ENCODE measurements around the gene RBM20.
"Not testable (repeated sequence)": the region's sequence is repeated elsewhere in the genome, so short reads cannot be mapped to it uniquely, and the experiment has no call there.

Gene RBM20

GRCh38 chr10:110651044-110651958, 7.2 kb downstream of the RBM20 start:
- peaks cover 7% of the 10 kb centered on the region for H3K4me1 ChIP-seq (ENCODE audit: control insufficient read depth, low read depth, low read length)
- H3K9me3 ChIP-seq (ENCODE audit: control insufficient read depth, low read depth, low read length) = no peaks in the 10 kb centered on the region
- H3K4me3 ChIP-seq (ENCODE audit: low read length) = no peak overlapping the region
- H3K27ac ChIP-seq (ENCODE audit: low read length) = no peak overlapping the region
- H3K27me3 ChIP-seq (ENCODE audit: control insufficient read depth, insufficient read depth, low read length) = peaks cover 8% of the 10 kb centered on the region
- H3K9ac ChIP-seq (ENCODE audit: low read length) = no peak overlapping the region
- no peaks in the 10 kb centered on the region for H3K36me3 ChIP-seq (ENCODE audit: control insufficient read depth, low read depth, low read length)

GRCh38 chr10:110652475-110653118, 8.5 kb downstream of the RBM20 start:
- H3K27ac ChIP-seq (ENCODE audit: low read length) = no peak overlapping the region
- no peaks in the 10 kb centered on the region for H3K27me3 ChIP-seq (ENCODE audit: control insufficient read depth, insufficient read depth, low read length)
- no peaks in the 10 kb centered on the region for H3K9me3 ChIP-seq (ENCODE audit: control insufficient read depth, low read depth, low read length)
- no peak overlapping the region for H3K9ac ChIP-seq (ENCODE audit: low read length)
- no peaks in the 10 kb centered on the region for H3K36me3 ChIP-seq (ENCODE audit: control insufficient read depth, low read depth, low read length)
- peaks cover 7% of the 10 kb centered on the region for H3K4me1 ChIP-seq (ENCODE audit: control insufficient read depth, low read depth, low read length)
- H3K4me3 ChIP-seq (ENCODE audit: low read length) = no peak overlapping the region

GRCh38 chr10:110655320-110655719, 11.2 kb downstream of the RBM20 start:
- no peak overlapping the region for H3K27ac ChIP-seq (ENCODE audit: low read length)
- H3K9ac ChIP-seq (ENCODE audit: low read length) = no peak overlapping the region
- H3K9me3 ChIP-seq (ENCODE audit: control insufficient read depth, low read depth, low read length) = no peaks in the 10 kb centered on the region
- H3K4me3 ChIP-seq (ENCODE audit: low read length) = no peak overlapping the region
- H3K4me1 ChIP-seq (ENCODE audit: control insufficient read depth, low read depth, low read length) = no peaks in the 10 kb centered on the region
- H3K36me3 ChIP-seq (ENCODE audit: control insufficient read depth, low read depth, low read length) = no peaks in the 10 kb centered on the region
- no peaks in the 10 kb centered on the region for H3K27me3 ChIP-seq (ENCODE audit: control insufficient read depth, insufficient read depth, low read length)

GRCh38 chr10:110656612-110657011, 12.5 kb downstream of the RBM20 start:
- H3K36me3 ChIP-seq (ENCODE audit: control insufficient read depth, low read depth, low read length) = no peaks in the 10 kb centered on the region
- no peaks in the 10 kb centered on the region for H3K27me3 ChIP-seq (ENCODE audit: control insufficient read depth, insufficient read depth, low read length)
- no peaks in the 10 kb centered on the region for H3K9me3 ChIP-seq (ENCODE audit: control insufficient read depth, low read depth, low read length)
- no peak overlapping the region for H3K9ac ChIP-seq (ENCODE audit: low read length)
- H3K4me1 ChIP-seq (ENCODE audit: control insufficient read depth, low read depth, low read length) = no peaks in the 10 kb centered on the region
- H3K4me3 ChIP-seq (ENCODE audit: low read length) = no peak overlapping the region
- no peak overlapping the region for H3K27ac ChIP-seq (ENCODE audit: low read length)

- Histone ChIP-seq H3K9me3 (ENCODE audit: control insufficient read depth, low read depth, low read length) (no peaks in the 10 kb centered on the region), H3K9ac (ENCODE audit: low read length) (no peak overlapping the region), H3K36me3 (ENCODE audit: control insufficient read depth, low read depth, low read length) (no peaks in the 10 kb centered on the region), H3K27ac (ENCODE audit: low read length) (no peak overlapping the region), H3K27me3 (ENCODE audit: control insufficient read depth, insufficient read depth, low read length) (no peaks in the 10 kb centered on the region), H3K4me1 (ENCODE audit: control insufficient read depth, low read depth, low read length) (no peaks in the 10 kb centered on the region), H3K4me3 (ENCODE audit: low read length) (no peak overlapping the region)
Measured at GRCh38 chr10:110657973-110658691, 14.0 kb downstream of the RBM20 start.

- no peak overlapping the region for H3K9ac ChIP-seq (ENCODE audit: low read length)
- no peak overlapping the region for H3K4me3 ChIP-seq (ENCODE audit: low read length)
- no peaks in the 10 kb centered on the region for H3K27me3 ChIP-seq (ENCODE audit: control insufficient read depth, insufficient read depth, low read length)
- H3K9me3 ChIP-seq (ENCODE audit: control insufficient read depth, low read depth, low read length) = no peaks in the 10 kb centered on the region
- H3K36me3 ChIP-seq (ENCODE audit: control insufficient read depth, low read depth, low read length) = no peaks in the 10 kb centered on the region
- no peak overlapping the region for H3K27ac ChIP-seq (ENCODE audit: low read length)
- H3K4me1 ChIP-seq (ENCODE audit: control insufficient read depth, low read depth, low read length) = no peaks in the 10 kb centered on the region
Measured at GRCh38 chr10:110659558-110659957, 15.4 kb downstream of the RBM20 start.

- H3K4me3 ChIP-seq (ENCODE audit: low read length); H3K4me1 ChIP-seq (ENCODE audit: control insufficient read depth, low read depth, low read length); H3K36me3 ChIP-seq (ENCODE audit: control insufficient read depth, low read depth, low read length); H3K27me3 ChIP-seq (ENCODE audit: control insufficient read depth, insufficient read depth, low read length); H3K27ac ChIP-seq (ENCODE audit: low read length); H3K9me3 ChIP-seq (ENCODE audit: control insufficient read depth, low read depth, low read length); H3K9ac ChIP-seq (ENCODE audit: low read length): not testable (repeated sequence)
Measured at GRCh38 chr10:110660289-110660688, 16.2 kb downstream of the RBM20 start.

- H3K4me1 ChIP-seq (ENCODE audit: control insufficient read depth, low read depth, low read length) = no peaks in the 10 kb centered on the region
- H3K9ac ChIP-seq (ENCODE audit: low read length) = no peak overlapping the region
- no peak overlapping the region for H3K4me3 ChIP-seq (ENCODE audit: low read length)
- H3K27ac ChIP-seq (ENCODE audit: low read length) = no peak overlapping the region
- H3K27me3 ChIP-seq (ENCODE audit: control insufficient read depth, insufficient read depth, low read length) = no peaks in the 10 kb centered on the region
- no peaks in the 10 kb centered on the region for H3K36me3 ChIP-seq (ENCODE audit: control insufficient read depth, low read depth, low read length)
- no peaks in the 10 kb centered on the region for H3K9me3 ChIP-seq (ENCODE audit: control insufficient read depth, low read depth, low read length)
Measured at GRCh38 chr10:110661292-110661691, 17.2 kb downstream of the RBM20 start.

- Histone ChIP-seq H3K4me3 (ENCODE audit: low read length) (no peak overlapping the region), H3K36me3 (ENCODE audit: control insufficient read depth, low read depth, low read length) (no peaks in the 10 kb centered on the region), H3K27ac (ENCODE audit: low read length) (no peak overlapping the region), H3K9me3 (ENCODE audit: control insufficient read depth, low read depth, low read length) (no peaks in the 10 kb centered on the region), H3K27me3 (ENCODE audit: control insufficient read depth, insufficient read depth, low read length) (peaks cover 31% of the 10 kb centered on the region), H3K9ac (ENCODE audit: low read length) (no peak overlapping the region), H3K4me1 (ENCODE audit: control insufficient read depth, low read depth, low read length) (peaks cover 23% of the 10 kb centered on the region)
Measured at GRCh38 chr10:110664483-110665420, 20.6 kb downstream of the RBM20 start.

GRCh38 chr10:110666259-110666658, 22.1 kb downstream of the RBM20 start:
- H3K27ac ChIP-seq (ENCODE audit: low read length); H3K36me3 ChIP-seq (ENCODE audit: control insufficient read depth, low read depth, low read length); H3K4me3 ChIP-seq (ENCODE audit: low read length); H3K9ac ChIP-seq (ENCODE audit: low read length); H3K9me3 ChIP-seq (ENCODE audit: control insufficient read depth, low read depth, low read length): not testable (repeated sequence)
- Histone ChIP-seq H3K27me3 (ENCODE audit: control insufficient read depth, insufficient read depth, low read length) (peaks cover 46% of the 10 kb centered on the region), H3K4me1 (ENCODE audit: control insufficient read depth, low read depth, low read length) (peaks cover 23% of the 10 kb centered on the region)

GRCh38 chr10:110666673-110667072, 22.5 kb downstream of the RBM20 start:
- Histone ChIP-seq H3K4me3 (ENCODE audit: low read length) (no peak overlapping the region), H3K27ac (ENCODE audit: low read length) (no peak overlapping the region)

More at GRCh38 chr10:110666673-110667072, 22.5 kb downstream of the RBM20 start:
- peaks cover 50% of the 10 kb centered on the region for H3K27me3 ChIP-seq (ENCODE audit: control insufficient read depth, insufficient read depth, low read length)
- peaks cover 23% of the 10 kb centered on the region for H3K4me1 ChIP-seq (ENCODE audit: control insufficient read depth, low read depth, low read length)
- H3K9ac ChIP-seq (ENCODE audit: low read length) = no peak overlapping the region
- no peaks in the 10 kb centered on the region for H3K36me3 ChIP-seq (ENCODE audit: control insufficient read depth, low read depth, low read length)
- H3K9me3 ChIP-seq (ENCODE audit: control insufficient read depth, low read depth, low read length) = no peaks in the 10 kb centered on the region

Data from iPS-18a (cell line).